ENCODE results near the gene ERCC2.
"Not testable (repeated sequence)": the region's sequence is repeated elsewhere in the genome, so short reads cannot be mapped to it uniquely, and the experiment has no call there.

The ERCC2 gene

DNA sequence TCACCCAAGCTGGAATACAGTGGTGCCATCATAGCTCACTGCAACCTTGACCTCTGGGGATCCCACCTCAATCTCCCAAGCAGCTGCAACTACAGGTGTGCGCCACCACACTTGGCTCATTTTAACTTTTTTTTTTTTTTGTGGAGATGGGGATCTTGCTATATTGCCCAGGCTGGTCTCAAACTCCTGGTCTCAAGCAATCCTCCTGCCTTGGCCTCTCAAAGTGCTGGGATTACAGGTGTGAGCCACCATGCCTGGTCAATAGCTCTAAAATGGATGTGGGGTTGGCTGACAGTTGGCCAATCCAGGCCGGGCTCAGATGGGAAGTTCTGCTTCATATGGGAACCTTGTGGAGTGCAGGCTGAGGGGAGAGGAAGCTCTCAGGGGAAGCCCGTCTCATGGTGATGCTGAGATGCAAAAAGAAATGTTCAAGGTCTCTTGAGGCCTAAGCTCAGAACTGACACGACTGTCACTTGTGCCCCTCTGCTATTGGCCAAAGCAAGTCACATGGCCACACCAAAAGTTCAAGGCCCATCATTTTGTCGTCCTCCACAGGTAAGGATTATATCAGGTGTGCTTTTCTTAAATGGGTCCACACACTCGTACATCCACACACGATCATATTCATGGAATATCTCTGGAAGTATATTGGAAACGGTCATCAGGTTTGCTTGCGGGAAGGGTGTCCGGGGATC, 36.6 kb downstream of the ERCC2 start:
- DNase-seq (ENCODE audit: low read depth in 2 of 2) = no peak

DNA sequence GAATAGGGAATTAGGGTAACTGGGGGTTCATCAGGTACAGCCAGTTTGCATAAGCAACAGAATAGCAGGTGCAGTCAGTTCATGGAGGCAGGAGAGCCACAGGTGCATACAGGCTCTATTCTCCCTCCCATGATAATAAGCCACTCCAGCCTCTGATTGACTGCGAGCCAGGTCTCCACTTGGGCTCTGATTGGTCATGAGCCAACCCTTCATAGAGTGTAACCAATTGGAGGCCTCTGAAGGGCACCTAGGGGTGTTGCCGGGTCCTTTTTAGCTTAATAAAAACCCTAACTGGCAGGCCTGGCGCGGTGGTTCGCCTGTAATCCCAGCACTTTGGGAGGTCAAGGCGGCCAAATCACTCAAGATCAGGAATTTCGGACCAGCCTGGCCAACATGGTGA, 39.0 kb downstream of the ERCC2 start:
- DNase-seq (ENCODE audit: low read depth in 2 of 2) = no peak

DNA sequence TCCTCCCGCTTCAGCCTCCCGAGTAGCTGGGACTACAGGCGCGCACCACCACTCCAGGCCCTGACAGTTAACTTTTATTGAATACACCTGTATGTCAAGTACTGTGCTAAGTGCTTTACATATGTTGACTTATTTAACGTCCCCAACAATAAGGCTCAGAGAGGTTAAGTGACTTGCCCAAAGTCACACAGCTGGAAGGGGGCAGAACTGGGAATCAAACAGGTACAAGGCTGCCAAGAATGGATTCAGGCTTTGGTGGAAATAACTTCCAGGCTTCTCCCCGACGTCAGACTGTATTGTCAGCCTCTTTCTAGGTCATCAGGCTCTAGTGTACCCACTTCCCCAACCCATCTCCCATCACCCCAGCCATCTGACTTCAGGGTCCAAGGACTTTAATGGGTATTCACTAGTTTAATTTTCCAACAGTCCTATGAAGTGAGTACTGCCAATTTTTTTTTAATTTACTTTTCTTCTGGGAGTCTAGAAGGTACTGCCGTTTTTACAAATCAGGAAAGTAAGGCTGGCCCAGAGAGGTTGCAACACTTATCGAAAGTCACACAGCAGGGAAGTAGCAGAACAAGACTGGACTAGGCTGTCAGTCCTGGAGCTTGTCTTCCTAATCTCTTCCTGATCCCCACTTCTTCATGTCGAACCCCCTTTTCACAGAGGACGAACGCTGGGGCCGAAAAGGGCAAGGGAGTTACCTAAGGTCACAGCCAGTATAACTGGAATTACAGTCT, 42.8 kb downstream of the ERCC2 start:
- no peak for DNase-seq (ENCODE audit: low read depth in 2 of 2)

DNA sequence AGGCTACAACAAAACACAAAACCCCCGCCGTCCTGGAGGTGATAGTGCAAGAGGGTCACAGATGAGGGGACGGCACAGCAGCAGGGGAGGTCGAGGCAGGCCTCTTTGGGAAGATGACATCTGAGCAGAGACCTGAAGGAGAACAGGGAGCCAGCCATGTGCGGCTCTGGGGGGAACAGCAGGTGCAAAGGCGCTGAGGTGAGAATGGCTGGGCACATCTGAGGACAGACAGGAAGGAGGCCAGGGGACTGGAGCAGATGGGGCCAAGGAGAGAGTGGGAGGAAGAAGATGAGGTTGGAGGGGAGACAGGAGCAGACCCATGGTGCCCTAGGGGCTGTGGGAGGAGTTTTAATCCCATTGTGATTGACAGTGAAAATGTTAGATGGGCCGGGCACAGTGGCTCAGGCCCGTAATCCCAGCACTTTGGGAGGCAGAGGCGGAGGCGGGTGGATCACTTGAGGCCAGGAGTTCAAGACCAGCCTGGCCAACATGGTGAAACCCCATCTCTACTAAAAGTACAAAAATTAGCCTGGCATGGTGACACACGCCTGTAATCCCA, 45.9 kb downstream of the ERCC2 start:
- DNase-seq (ENCODE audit: low read depth in 2 of 2) = no peak

DNA sequence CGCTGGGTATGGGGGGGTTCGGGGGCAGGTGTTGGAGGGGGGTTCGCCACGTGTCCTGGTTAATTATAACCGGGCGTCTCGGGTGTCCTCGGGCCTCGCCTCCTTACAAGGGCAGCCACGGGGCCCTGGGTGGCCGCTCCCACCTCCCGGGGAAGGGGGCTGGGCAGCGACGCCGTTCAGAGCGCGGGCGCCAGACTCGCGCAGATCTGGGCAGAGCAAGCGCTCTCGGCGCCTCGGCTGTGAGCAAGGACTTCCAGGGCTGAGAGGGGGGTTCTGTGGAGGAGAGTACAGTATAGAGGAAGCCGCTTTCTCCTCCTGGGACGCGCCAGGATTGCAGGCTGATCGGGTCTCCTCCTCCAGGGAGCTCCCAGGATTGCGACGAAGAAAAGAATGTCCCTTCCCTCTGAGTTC, 46.7 kb downstream of the ERCC2 start:
- DNase-seq (ENCODE audit: low read depth in 2 of 2) = no peak

DNA sequence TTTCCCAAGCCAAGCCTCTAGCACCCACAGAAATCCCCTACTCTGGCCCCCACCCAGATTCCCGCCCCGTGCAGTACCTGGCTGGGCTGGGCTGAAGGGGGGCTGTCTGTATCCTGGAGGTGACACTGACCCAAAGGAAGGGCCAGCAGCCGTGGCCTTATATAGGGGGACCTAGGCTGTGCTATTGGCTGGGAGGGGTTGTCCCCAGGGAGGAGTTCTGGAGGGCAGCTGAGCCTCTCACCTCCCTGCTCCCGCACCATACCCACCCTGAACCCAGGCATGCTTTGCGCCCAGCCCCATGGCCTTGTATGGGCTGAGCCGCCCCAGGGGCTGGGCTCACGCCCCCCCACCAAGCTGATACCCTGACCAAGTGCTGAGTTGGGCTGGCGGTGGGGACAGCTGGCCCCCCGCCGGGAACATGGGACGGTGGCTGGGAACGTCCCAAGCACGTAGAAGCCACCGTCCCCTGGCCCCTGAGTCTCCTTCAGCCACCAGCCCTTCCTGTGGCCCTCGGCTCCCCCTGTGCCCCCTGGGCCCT, 47.6 kb downstream of the ERCC2 start, which contains the start of gene CKM:
Gene CKM (minus strand): TSS at position 132 of the 538 bp plus-strand sequence. CDS start 3,162 bp downstream, outside the sequence.
- DNase-seq (ENCODE audit: low read depth in 2 of 2) = no peak

DNA sequence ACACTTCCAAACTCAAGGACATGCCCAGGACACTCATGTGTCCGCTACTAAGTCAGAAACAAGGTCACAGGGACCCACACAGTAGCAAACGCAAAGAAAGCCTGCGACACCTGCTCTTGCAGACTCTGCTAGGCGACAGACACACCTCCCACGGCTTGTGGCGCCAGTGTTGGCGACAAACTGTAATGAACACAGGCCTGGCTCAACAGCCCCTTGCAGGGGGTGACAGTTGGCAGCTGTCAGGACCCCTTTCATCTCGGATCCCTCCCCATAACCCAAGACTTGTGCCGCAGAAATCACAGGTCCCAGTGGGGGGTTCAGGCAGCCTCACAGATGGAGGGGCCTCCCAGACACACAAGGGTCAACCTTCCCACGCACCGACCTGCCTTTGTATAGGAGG, 48.1 kb downstream of the ERCC2 start:
- DNase-seq (ENCODE audit: low read depth in 2 of 2) = no peak

DNA sequence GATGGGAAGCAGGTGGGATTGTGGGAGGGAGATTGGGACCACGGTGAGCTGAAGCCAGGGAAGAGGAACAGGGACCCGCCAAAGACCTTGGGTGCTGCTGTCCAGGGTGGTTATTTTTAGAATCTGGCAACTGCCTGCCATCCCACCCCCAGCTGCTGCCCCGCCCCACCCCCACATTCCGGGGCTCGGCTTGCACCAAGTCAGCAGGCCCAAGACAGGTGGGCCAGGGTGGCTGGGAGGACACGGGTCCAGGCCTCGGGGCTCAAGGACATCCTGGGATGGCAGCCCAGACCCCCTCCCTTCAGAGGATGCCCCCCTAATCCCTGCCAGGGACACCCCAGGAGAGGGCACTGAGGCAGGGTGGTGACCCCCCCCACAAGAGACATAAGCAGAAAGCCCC, 48.5 kb downstream of the ERCC2 start:
- DNase-seq (ENCODE audit: low read depth in 2 of 2) = no peak

DNA sequence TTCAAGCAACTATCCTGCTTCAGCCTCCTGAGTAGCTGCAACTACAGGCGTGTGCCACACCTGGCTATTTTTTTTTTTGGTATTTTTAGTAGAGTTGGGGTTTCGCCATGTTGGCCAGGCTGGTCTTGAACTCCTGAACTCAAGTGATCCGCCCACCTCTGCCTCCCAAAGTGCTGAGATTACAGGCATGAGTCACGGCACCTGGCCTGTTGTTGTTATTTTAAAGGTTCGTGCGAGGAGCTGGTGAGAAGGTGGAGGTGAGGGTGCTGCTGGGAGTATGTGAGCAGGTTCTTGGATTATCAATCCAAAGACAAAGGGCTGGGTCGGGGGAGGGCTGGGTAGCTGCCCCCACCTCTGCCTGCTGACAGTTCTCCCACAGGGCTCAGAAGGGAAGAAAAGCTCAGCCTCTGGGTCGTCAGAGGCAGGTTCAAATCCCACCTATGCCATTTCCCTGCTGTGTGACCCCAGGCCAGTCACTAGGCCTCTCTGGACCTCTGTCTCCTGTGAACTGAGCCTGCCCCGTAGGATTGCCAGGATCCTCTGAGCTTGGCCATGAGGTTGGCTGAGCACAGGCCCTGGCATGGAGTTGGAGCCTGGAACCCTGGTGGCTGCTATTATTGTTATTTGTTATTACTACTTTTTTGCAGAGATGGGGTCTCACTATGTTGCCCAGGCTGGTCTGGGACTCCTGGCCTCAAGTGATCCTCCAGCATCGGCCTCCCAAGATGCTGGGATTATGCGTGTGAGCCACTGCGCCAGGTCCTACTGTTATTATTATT, 49.2 kb downstream of the ERCC2 start:
- no peak for DNase-seq (ENCODE audit: low read depth in 2 of 2)

DNA sequence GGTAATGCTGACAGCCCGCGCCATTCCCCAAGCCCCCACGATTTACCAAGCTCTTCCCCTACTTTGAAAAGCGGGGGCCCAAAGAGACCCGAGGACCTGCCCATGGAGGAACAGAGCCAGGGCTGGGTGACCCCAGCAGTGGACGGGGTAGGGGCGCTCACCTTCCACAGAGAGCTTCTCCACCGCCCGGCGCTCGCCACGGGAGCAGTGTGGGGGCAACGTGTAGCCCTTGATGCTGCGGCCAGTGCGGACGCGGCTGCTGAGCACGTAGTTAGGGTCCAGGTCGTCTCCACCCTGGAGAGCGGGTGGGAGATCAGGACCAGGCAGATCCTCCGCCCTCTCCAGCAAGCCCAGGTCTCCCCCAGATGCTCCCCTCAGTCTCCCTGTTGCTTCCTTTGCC, 55.1 kb downstream of the ERCC2 start:
- DNase-seq (ENCODE audit: low read depth in 2 of 2) = no peak

DNA sequence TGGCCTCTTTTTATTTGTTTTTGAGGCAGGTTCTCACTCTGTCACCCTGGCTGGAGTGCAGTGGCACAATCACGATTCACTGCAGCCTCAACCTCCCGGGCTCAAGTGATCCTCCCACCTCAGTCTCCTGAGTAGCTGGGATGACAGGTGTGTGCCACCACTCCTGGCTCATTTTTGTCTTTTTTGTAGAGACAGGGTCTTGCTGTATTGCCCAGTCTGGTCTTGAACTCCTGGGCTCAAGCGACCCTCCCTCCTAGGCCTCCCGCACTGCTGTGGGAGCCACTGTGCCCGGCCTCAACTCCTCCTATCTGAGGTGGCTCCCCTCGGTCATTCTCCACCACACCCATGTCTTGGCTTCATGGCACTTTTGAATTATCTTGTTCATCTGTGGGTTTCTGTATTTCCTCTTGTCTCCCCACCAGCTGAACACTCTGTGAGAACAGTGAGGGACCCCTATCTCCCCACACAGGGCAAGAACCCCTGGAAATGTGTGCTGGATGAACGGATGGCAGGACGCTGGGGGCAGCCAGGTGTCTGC, 55.6 kb downstream of the ERCC2 start:
- DNase-seq (ENCODE audit: low read depth in 2 of 2) = no peak

DNA sequence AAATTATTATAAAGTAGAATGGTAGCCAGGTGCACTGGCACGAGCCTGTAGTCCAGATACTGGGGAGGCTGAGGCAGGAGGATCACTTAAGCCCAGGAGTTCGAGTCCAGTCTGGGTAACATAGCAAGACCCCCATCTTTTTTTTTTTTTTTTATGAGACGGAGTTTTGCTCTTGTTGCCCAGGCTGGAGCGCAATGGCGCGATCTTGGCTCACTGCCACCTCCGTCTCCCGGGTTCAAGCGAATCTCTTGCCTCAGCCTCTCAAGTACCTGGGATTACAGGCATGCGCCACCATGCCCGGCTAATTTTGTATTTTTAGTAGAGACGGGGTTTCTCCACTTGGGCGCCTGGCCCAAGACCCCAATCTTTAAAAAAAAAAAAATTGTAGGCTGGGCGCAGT, 58.1 kb downstream of the ERCC2 start:
- DNase-seq (ENCODE audit: low read depth in 2 of 2) = not testable (repeated sequence)

DNA sequence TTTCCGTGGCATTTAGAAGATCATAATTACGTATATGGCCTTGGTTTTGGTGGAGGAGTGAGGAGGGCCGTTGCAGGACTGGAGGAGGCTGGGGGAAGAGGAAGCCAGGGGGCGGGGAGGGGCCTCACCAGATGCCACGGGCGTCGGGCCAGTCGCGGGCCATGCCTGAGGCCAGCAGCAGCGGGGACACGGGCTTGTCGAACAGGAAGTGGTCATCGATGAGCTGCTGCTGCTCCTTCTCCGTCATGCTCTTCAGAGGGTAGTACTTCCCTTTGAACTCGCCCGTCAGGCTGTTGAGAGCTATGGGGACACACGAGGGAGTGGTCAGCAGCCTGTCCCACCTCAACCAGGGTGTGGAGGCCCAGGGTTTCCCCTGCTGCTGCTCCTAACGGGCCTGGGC, 58.8 kb downstream of the ERCC2 start:
- no peak for DNase-seq (ENCODE audit: low read depth in 2 of 2)

DNA sequence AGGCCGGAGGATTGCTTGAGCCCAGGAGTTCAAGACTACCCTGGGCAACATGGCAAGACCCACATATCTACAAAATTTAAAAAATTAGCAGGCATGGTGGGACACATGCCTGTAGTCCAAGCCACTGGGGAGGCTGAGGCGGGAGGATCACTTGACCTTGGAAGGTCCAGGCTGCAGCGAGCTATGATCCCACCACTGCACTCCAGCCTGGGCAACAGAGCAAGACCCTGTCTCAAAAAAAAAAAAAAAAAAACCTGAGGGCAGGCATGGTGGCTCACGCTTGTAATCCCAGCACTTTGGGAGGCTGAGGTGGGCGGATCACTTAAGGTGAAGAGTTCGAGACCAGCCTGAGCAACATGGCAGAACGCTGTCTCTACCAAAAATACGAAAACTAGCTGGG, 61.1 kb downstream of the ERCC2 start:
- DNase-seq (ENCODE audit: low read depth in 2 of 2) = not testable (repeated sequence)

DNA sequence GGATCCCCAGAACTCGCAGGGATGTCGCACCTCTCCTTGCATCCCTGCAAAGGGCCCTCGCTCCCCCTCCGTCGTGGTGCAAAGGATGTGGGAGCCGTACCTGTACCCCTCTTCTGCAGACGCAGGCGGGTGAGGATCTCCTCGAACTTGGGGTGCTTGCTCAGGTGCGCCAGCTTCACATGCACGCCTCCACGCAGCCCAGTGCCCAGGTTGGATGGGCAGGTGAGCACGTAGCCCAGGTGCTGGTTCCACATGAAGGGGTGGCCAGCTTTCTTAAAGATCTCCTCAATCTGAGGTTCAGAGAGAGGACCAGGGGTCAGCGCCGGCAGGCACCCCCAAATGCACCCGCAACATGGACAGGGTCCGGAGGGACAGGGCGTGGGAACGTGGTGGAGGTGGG, 63.0 kb downstream of the ERCC2 start:
- DNase-seq (ENCODE audit: low read depth in 2 of 2) = no peak

DNA sequence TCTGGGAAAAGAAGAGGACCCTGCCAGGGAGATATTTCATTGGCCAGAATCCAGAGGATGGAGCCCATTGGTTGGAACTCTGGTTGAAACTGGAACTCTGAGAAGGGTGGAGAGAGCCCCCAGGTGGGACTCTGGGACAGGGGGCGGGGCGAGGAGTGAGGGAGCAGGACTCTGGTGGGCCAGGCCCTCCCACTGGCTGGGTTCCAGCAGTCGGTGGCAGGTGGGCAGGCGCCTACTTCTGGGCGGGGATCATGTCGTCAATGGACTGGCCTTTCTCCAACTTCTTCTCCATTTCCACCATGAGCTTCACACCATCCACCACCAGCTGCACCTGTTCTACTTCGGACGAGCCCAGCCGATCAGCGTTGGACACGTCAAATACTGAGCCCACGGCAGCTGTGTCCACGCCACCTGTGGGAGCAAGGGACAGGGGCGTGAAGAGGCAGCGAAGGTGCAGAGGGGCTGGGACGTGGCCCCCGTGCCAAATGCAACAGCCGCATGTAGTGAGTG, 63.8 kb downstream of the ERCC2 start:
- no peak for DNase-seq (ENCODE audit: low read depth in 2 of 2)

DNA sequence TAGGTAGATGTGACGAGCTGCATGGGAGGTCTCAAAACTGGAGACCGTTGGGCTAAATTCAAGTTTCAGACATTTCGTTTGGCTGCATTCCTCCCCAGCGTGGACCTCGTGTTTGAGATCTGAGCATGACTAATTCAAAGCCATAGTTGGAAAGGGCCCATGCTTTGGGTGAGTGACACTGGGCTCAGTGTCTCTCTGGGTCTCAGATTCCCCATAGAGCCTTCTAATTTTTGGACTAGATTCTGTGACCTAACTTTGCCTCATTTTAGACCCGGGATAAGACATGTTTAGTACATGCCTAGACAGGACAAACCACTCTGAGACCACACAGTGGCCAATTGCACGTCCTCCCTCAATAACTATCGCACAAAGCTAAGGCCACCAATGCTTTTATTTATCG, 64.3 kb downstream of the ERCC2 start:
- DNase-seq (ENCODE audit: low read depth in 2 of 2) = no peak

DNA sequence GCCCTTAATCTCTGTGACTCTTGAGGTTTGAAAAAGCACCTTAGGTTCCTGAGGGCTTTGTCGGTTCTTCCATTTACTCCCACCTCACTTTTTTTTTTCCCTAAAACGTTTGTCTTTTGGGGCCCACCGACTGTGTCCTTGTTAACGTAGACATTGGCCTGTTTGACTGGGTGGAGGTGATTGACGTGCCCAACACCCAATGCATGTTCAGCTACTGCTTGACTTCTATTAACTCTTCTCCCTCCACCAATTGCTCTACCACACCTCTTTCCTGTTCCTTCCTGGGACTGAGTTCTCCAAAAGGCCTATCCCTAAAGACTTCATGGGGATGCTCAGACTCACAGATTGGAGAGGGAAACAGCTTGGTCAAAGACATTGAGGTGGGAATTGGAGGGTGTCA, 65.0 kb downstream of the ERCC2 start:
- no peak for DNase-seq (ENCODE audit: low read depth in 2 of 2)

DNA sequence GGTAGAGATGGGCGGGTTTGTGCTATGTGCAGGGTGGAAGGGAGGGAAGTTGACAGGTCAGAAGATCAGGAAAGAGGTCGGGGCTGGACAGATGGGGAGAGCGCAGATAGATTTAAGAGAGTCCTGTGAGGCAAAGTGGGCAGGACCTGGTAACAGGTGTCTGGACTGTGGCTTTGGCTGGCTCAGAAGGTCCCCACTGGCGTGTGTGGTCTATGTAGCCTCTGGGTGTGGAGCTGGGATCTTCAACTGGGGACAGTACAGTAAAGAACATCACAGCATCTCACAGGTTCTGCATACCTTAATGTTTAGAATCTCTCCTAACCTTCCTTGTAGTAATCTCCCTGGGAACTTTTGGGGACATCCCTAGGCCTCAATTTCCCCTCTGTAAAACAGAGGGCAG, 65.4 kb downstream of the ERCC2 start:
- no peak for DNase-seq (ENCODE audit: low read depth in 2 of 2)

DNA sequence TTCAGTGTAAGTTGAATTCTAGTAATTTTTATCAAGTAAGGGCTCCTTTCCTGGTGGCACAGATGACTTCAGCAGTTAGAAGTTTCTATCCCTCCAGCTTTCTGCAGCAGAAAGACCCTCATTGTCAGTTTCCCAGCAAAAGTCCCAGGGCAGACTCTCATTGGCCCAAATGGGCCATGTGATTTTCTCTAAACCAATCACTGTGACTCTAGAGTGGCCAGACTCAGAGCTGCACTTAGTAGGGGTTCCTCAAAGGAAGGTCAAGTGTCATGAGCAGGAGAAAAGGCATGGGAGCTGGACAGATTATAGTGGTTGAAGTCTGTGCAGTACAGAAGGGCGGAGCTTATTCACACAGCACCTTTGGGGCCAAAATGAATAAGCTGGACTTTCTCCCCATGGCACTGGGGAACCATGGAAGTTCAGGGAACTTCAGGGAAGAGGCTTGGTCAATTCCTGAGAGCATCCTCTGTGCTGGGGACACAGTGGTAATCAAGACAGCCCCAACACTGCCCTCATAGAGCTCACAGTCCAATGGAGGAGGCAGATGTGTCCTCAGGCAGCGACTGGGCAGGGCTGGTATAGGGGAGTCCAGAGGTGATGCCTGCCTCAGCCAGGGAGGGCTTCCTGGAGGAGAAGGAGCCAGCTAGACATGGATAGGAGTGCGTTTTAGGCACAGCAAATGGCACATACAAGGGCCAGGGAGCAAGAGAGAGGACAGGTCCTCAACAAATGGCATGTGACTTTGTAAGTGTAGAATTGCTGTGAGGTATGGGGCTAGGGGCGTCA, 66.0 kb downstream of the ERCC2 start:
- no peak for DNase-seq (ENCODE audit: low read depth in 2 of 2)
